Thyroid gland (tissue), 4 donors: ENCODE results near the gene GTF2A2.

ENCODE experiments used
- POLR2A ChIP-seq, 2 donors: fragments of 450-650 bp; IDR thresholded peaks; one replicate each; pipeline ENCODE4 v1.6.1; 2017; ENCODE audit warnings: antibody characterized with exemption in 2 of 2, mild to moderate bottlenecking in 2 of 2, moderate library complexity in 1 of 2
- TF ChIP-seq, protein P1 (sequence below), 6 experiments: fragments of 200-600 bp in 3 of 6; fragments of 450-650 bp in 3 of 6; sonication (generic) in 3 of 6; IDR thresholded peaks; one replicate each; pipeline ENCODE4 v1.5.1; 2016 to 2019; ENCODE audit warnings: antibody characterized with exemption in 6 of 6, mild to moderate bottlenecking in 2 of 6, inconsistent platforms in 1 of 6, moderate library complexity in 1 of 6

DNA sequence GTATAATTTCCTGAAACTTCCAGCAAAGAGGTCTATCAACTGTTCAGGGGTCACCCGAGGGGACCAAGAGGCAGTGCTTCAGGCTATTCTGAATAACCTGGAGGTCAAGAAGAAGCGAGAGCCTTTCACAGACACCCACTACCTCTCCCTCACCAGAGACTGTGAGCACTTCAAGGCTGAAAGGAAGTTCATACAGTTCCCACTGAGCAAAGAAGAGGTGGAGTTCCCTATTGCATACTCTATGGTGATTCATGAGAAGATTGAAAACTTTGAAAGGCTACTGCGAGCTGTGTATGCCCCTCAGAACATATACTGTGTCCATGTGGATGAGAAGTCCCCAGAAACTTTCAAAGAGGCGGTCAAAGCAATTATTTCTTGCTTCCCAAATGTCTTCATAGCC, 38.9 kb downstream of the GTF2A2 start:
- TF ChIP-seq, protein P1, sequence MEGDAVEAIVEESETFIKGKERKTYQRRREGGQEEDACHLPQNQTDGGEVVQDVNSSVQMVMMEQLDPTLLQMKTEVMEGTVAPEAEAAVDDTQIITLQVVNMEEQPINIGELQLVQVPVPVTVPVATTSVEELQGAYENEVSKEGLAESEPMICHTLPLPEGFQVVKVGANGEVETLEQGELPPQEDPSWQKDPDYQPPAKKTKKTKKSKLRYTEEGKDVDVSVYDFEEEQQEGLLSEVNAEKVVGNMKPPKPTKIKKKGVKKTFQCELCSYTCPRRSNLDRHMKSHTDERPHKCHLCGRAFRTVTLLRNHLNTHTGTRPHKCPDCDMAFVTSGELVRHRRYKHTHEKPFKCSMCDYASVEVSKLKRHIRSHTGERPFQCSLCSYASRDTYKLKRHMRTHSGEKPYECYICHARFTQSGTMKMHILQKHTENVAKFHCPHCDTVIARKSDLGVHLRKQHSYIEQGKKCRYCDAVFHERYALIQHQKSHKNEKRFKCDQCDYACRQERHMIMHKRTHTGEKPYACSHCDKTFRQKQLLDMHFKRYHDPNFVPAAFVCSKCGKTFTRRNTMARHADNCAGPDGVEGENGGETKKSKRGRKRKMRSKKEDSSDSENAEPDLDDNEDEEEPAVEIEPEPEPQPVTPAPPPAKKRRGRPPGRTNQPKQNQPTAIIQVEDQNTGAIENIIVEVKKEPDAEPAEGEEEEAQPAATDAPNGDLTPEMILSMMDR (IDR thresholded peaks at IDR 0.05), result no peak
- TF ChIP-seq POLR2A (IDR thresholded peaks at IDR 0.05), result no peak
